Neural progenitor cell (in vitro differentiated cells): ENCODE results near the gene FUT3.
"Not testable (repeated sequence)": the region's sequence is repeated elsewhere in the genome, so short reads cannot be mapped to it uniquely, and the experiment has no call there.

Experiments
- CTCF ChIP-seq: fragments of 200-600 bp; sonication (generic); IDR thresholded peaks from 2 replicates; pipeline ENCODE4 v1.5.1; 2017; ENCODE audit warnings: antibody characterized with exemption, mild to moderate bottlenecking
- EZH2 ChIP-seq: fragments of 200-600 bp; sonication (generic); IDR thresholded peaks from 2 replicates; pipeline ENCODE4 v1.6.1; 2017; ENCODE audit warnings: antibody characterized with exemption, mild to moderate bottlenecking, moderate library complexity
- EZH2phosphoT487 ChIP-seq: fragments of 200-600 bp; sonication (generic); IDR thresholded peaks from 2 replicates; pipeline ENCODE4 v1.6.1; 2017; ENCODE audit warnings: antibody characterized with exemption

- TF ChIP-seq CTCF, EZH2, EZH2phosphoT487: not testable (repeated sequence)
Observed at GRCh38 chr19:5883157-5883873, 32.1 kb upstream of the FUT3 start.
